ENCODE data around the gene AKNA. TPM values are rescaled to one million over a fixed set of nuclear protein-coding genes. Genes with fewer than 3 reads are reported as not detected.
A peak's percentile ranks its signal among the peaks of the same experiment; 100 is the strongest.

AKNA gene
- total and polyA plus RNA-seq, 2 of the 8 experiments (the other 6 are each of a cell fraction or from before 2014, with no cell fraction given): 21.0 to 27.4 TPM

DNA sequence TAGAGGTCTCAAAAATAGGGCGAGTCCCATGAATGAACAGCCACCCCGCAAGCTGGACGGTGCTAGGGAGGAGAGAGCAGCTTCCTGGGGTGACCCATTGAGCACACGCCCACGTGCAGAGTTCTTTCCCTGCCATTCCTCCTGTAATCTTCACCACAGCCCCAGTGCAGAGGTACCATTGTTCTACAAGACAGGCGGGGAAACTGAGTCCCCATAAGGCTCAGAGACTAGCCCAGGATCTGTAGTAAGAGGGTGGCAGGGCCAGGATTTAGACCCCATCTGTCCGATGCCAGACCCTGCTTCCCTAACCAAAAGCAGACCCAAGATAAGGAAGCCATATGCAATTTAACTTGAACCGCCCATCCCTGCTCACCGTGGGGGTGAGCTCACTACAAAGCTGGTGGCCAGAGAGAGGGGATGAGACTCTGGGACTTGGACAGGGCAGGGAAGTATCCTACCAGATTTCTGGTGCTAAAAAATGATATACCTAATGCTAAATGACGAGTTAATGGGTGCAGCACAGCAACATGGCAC is 101.6 kb downstream of the AKNA start:
- Histone ChIP-seq H2AK5ac (ENCODE audit: low read depth, low read length) (no peak overlapping the region), H3K56ac (replicated peaks; ENCODE audit: insufficient read length, low read depth, low read length) (no peak overlapping the region), H4K91ac (replicated peaks; ENCODE audit: insufficient read length, low read length) (no peak overlapping the region), H3K14ac (ENCODE audit: insufficient read length) (no peak overlapping the region), H2BK120ac (replicated peaks; ENCODE audit: low read depth, low read length) (no peak overlapping the region), H3K4ac (replicated peaks; ENCODE audit: insufficient read length, low read depth, low read length) (no peak overlapping the region), H3K79me2 (ENCODE audit: control insufficient read depth in 1 of 2, insufficient read depth in 2 of 2, low read length in 2 of 2) (no peaks in the 10 kb centered on the region), H3K27ac (ENCODE audit: low read depth, low read length) (no peak overlapping the region), H2BK20ac (ENCODE audit: low read length) (no peak overlapping the region), H2BK15ac (ENCODE audit: low read length) (no peak overlapping the region), H2BK12ac (ENCODE audit: low read depth, low read length) (no peak overlapping the region), H3K4me3 (ENCODE audit: extremely low read depth in 1 of 4, insufficient read depth in 2 of 4, low read depth in 3 of 4, low read length in 4 of 4) (no peak overlapping the region), H4K20me1 (replicated peaks in 1 of 2; ENCODE audit: control insufficient read depth in 1 of 2, insufficient read depth in 2 of 2, low read length in 2 of 2) (peaks cover 0 to 1% of the 10 kb centered on the region in 2 experiments), H3K23me2 (ENCODE audit: low read depth, low read length) (no peaks in the 10 kb centered on the region), H3K23ac (ENCODE audit: insufficient read length) (no peak overlapping the region), H3K4me1 (replicated peaks in 1 of 4; ENCODE audit: control insufficient read depth in 3 of 4, insufficient read depth in 4 of 4, low read length in 3 of 4) (peaks cover 0 to 20% (median 4%) of the 10 kb centered on the region in 4 experiments; a peak in 5 of 7 replicates), H4K5ac (ENCODE audit: insufficient read length, low read depth, low read length) (no peak overlapping the region), H4K8ac (ENCODE audit: extremely low read depth, insufficient read depth, low read length) (no peak overlapping the region), H3K27me3 (replicated peaks in 1 of 4; ENCODE audit: control insufficient read depth in 3 of 4, extremely low read depth in 1 of 4, insufficient read depth in 3 of 4, low read length in 3 of 4) (no peaks in the 10 kb centered on the region), H3K9me3 (ENCODE audit: insufficient read depth in 2 of 2, low read depth in 1 of 2, low read length in 1 of 2) (no peaks in the 10 kb centered on the region), H3K4me2 (ENCODE audit: insufficient read depth in 1 of 2, low read depth in 2 of 2, low read length in 2 of 2) (no peak overlapping the region), H3K36me3 (ENCODE audit: control insufficient read depth in 2 of 4, insufficient read depth in 4 of 4, low read length in 3 of 4) (peaks cover 0 to 4% (median 0%) of the 10 kb centered on the region in 4 experiments; a peak in 1 of 8 replicates), H3K79me1 (ENCODE audit: low read depth, low read length) (no peaks in the 10 kb centered on the region), H3K18ac (ENCODE audit: extremely low read depth, low read length) (no peak overlapping the region), H3K9ac (replicated peaks in 1 of 4; ENCODE audit: extremely low read depth in 1 of 4, low read depth in 3 of 4, low read length in 3 of 4) (no peak overlapping the region), H2BK5ac (ENCODE audit: low read depth, low read length) (no peak overlapping the region), H2AFZ (ENCODE audit: low read length) (no peak overlapping the region)
- no peak for TF ChIP-seq SIN3A (conservative IDR thresholded peaks at IDR 0.05 in 1 of 2, IDR thresholded peaks at IDR 0.05 in 1 of 2; ENCODE audit: low read depth in 1 of 2, low read length in 2 of 2)
- TF ChIP-seq, protein P1, sequence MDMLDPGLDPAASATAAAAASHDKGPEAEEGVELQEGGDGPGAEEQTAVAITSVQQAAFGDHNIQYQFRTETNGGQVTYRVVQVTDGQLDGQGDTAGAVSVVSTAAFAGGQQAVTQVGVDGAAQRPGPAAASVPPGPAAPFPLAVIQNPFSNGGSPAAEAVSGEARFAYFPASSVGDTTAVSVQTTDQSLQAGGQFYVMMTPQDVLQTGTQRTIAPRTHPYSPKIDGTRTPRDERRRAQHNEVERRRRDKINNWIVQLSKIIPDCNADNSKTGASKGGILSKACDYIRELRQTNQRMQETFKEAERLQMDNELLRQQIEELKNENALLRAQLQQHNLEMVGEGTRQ (IDR thresholded peaks at IDR 0.05; ENCODE audit: low read length): no peak
- no peak for TF ChIP-seq JUND (IDR thresholded peaks at IDR 0.05; ENCODE audit: low read length)
- TF ChIP-seq SIX5 (IDR thresholded peaks at IDR 0.05; ENCODE audit: low read depth, low read length): no peak
- ChIA-PET POLR2A (ENCODE audit: partially characterized antibody) (no interaction called here), CTCF (ENCODE audit: partially characterized antibody) (interaction anchor here (0.5 to 2.9 kb wide), 9 partner anchors 9 to 476 kb away, joined by 3 to 20 read pairs (median 5); partner anchors contain the start of genes COL27A1 and KIF12)
- DNase-seq (ENCODE audit: low read depth in 1 of 2, low spot score in 2 of 2): peak in 1 of 2 experiments; percentile 28
- FAIRE-seq: no peak
- 86% methylated on average over 10 of the region's 10 CpGs; no CpG with 5 or more reads in 1 of the 2 experiments for WGBS, 2 experiments (ENCODE audit: extremely low coverage in 1 of 2, insufficient coverage in 1 of 2, insufficient read length in 1 of 2, insufficient replicate concordance in 2 of 2, low coverage in 1 of 2, low lambda C conversion rate in 2 of 2, missing lambda C conversion rate in 1 of 2)
